HG02571 (cell line): Measurements from ENCODE around the gene LMAN1L.
A peak's percentile ranks its signal among the peaks of the same experiment; 100 is the strongest.

Experiments
- ATAC-seq: cut with Tn5 transposase; IDR thresholded peaks from one replicate; pipeline ENCODE4 v1.9.1; 2021; ENCODE audit warnings: mild to moderate bottlenecking, moderate library complexity; ENCODE audit not compliant: unreplicated experiment

Gene LMAN1L

DNA sequence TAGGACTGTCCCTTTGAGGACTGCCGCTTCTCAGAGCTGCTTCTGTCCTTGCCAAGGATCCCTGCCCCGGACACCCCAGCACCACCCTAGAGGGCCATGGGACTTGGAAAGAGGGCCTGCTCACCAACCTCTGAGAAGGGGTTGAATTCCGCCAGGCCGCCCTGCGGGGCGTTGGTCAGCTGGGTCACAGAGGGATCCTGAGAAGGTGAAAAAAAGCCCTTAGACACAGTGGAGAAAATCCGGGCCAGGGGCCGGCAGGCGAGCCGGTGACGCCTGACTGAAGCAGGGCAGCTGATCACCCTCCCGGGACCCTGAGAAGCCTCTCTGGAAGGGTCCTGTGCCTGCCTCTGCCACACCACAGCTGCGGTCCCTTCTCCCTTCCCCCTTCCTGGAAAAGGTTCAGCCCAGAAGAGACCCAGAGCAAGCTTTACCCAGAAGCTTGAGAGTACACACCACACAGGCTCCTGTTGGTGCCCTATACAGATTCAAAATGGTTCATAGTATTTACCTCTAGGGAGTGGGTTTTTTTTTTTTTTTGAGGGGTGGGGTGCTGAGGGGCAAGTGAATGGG lies 41.9 kb downstream of the LMAN1L start:
- ATAC-seq, result no peak

DNA sequence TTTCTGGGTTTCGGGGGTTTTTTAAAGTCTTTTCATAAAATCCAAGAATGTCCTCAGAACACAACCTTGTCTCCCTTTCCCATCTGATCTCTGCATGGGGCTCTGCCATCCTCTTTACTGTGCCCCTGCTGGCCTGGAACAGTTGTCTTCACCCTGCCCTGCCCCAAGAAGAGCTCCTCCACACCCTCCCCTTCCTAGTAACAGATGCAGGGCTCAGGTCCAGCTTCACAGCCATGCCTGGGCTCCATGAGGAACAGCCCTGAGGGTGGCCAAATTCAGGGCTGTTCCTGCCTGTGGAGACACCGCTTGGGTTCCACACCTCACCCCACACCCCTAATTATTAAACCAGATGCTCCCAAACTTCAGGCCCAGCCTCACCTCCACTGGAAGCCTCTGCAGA lies 43.2 kb downstream of the LMAN1L start:
- no peak for ATAC-seq

DNA sequence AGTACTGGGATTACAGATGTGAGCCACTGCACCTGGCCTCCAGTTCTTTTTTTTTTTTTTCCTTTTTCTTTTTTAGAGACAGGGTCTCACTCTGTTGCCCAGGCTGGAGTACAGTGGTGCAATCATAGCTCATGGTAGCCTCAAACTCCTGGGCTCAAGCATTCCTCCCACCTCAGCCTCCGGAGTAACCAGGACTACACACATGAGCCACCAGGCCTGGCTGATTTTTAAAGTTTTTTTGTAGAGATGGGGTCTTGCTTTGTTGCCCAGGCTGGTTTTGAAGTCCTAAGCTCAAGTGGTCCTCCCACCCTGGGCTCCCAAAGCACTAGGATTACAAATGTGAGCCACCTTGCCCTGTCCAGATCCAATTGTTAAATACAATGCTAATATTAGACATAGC lies 43.9 kb downstream of the LMAN1L start:
- ATAC-seq, result no peak

DNA sequence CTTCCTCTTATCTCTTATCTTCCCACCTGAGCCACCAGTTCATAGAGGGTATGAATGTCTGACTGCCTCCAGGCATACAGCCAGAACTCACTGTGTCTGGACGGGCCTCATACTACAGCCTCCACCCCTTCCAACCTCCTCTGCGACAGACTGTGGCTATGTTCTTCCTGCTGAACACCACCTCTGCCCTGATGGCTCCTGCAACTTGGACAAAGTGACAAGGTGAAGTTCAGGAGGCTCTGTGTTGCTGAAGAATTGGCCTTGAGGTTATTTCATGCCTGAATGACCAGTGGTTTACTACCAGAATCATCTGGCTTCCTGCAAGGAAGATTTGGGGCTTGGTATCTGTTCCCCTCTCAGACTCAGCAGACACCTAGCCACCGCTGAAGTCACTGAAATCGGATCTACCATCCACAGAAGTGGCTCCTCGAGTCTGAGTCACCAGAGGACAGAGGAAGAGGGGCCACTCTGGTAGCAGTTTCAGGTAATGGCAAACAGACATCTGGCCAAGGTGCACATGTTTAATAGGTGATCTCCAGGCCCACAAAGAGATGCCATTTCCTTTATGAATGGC lies 44.5 kb downstream of the LMAN1L start:
- peak; percentile 46 for ATAC-seq

DNA sequence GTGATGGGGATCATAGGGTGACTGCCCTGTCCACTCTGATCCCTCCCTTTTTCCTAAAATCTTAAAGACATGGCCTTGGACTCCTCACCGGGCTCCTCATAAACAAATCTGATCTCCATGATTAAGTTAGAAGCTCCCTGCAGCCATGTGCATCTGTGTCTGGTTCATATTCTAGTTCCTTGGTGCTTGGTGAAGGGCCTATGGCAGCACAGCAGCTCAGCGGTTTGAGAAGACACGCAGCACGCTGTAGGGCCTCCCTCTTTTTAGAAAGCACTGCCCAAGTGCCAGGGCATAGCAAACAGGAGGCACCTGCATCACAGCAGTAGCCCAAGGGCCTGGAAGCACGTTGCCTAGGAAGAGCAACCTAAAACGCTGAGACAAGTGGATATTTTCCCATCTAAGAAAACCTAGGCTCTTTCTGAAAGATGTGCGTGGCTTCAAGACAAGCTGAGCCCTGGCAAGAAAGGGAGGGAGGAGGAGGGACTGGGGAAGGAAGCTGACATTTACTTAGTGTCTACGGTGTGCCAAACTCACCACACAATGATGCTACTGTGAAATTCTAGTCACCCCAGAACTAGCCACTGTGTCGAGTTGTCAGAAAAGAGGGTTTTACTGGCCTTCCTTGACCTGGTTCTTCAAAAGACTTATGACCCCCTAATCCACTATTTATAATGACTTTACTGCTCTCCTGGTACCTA lies 45.2 kb downstream of the LMAN1L start:
- peak; percentile 23 for ATAC-seq

DNA sequence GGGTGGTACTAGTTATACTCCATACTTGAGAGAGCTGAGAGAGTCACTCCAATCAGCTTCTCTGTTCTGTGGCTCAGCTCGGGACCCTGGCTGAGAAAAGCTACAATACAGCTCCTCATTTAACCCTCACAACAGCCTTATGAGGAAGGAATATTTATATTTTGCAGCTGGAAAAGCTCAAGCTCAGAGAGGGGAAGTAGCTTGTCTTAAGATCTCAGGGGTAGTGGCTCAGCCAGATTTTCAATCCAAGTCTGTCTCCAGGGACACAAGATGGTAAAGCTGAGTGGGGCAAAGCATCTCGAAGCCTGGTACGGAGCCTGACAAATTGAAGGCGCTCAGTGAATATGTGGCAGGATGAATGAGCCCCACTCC lies 45.7 kb downstream of the LMAN1L start:
- ATAC-seq, result no peak

DNA sequence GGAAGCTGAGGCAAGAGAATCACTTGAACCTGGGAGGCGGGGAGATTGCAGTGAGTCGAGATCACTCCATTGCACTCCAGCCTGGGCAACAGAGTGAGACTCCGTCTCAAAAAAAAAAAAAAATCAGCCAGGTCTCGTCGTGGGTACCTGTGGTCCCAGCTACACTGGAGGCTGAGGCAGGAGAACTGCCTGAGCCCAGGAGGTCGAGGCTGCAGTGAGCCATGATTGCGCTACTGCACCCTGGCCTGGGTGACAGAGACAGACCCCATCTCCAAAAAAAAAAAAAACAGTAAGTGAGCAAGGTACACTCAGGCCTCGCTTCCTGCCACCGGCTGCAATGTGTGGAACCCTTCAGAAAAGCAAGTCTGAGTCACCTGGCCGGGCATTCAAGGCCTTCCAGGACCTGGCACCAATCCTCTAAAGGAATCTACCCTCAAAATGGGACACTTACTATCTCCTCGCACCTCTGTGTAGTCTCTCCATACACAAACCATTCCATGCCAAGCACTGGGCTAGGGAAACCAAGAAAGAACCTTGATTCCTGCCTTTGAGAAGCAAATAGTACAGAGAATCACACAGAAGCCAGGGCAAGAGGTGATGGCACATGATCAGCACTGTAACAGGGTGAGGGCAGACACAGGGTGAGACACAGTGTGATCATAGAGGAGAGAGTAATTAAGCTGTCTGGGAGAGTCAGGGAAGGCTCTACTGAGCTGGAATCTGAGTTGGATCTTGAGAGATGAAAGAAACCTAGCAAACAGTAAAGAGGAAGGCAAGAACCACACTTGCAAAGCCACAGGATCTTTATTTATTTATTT lies 50.8 kb downstream of the LMAN1L start:
- ATAC-seq, result no peak

DNA sequence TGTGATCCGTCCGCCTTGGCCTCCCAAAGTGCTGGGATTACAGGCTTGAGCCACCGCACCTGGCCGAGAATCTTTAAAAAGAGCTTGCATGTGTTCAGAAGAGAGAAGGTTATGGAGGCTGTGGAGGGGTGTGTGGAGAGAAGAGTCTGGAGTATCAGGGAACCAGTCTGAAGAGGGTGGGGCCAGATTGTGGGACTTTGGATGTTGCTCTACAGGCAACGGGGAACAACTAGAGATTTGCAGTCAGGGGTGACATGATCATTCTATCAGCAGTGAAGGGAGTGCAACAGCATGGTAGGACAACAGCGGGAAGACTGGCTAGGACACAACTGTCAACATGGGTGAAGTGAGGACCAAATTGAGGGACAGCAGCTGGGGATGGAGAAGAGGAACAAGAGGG lies 51.7 kb downstream of the LMAN1L start:
- ATAC-seq, result no peak

DNA sequence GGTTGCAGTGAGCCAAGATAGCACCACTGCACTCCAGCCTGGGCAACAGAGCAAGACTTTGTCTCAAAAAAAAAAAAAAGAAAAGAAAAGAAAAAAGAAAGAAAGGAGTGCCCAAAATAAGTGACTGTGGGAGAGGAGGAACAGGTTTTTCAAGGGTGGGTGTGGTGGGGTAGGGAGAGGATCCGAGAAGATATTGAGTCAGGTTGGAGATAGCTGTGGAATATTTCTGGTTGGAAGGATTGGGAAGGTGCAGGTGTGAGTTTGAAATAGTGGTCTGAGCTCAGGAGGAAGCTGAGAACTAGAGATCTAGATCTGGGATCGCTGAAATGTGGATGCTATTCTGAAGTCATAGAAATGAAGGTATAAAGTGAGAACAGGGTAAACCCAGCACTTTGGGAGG lies 52.7 kb downstream of the LMAN1L start:
- ATAC-seq, result no peak

DNA sequence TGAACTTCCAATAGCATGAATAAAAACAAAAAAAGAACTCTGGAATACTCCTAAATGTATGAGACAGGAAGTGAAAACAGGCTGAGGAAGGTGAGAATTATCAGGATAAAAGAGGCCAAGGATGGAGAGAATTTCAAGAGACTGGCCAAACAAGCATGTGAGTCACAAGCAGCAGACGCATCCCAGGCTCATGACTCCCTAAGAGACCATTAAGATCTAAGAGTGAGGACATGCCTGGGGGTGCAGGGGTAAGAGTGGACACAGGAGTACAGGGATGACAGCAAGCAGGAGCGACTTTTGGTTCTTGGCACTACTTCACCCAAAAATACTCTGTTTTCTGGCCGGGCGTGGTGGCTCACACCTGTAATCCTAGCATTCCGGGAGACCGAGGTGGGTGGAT lies 53.5 kb downstream of the LMAN1L start:
- no peak for ATAC-seq

DNA sequence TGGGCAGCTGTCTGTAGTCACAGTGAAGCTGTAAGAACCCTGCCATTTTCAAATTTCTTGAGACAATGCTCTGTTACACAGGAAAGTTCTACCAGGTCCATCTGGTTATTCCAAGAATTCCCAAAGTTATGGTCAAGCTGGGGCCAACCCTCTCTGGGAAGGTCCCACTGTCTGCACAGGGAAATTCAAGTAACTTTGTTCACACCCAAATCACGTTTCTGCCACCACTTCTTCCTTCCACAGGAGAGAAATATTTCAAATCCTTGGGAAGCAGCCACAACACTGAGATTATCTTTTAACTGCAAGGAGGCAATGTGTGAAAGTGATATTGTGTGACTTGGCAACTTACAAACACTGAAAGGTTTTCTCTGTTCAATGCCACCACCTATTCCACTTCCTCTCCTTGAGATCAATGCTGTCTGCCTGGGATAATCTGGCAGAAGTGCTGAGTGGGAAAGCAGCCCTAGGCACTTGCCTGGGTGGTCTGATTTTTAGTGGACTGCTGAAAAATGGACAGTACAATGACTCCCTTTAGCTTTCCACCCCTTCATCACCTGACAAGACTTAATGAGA lies 54.9 kb downstream of the LMAN1L start:
- ATAC-seq, result no peak

DNA sequence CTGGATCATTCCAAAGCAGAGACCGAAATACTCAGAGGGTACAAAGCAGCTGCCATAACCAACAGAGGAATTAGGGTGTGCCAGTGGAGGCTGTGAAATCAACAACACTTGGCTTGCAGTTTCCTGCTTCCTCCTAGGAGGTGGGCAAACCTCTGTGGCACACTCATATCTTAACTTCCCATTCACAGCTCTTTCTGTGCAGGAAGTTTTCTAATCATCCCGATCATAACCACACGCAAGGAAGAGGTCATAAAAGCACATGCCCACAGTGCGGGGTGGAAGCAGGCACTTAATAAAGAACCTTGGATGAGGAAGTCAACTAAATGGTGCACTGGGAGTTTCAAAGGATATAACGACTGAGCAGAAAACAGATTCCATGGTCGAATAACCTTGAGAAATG lies 55.4 kb downstream of the LMAN1L start:
- no peak for ATAC-seq

DNA sequence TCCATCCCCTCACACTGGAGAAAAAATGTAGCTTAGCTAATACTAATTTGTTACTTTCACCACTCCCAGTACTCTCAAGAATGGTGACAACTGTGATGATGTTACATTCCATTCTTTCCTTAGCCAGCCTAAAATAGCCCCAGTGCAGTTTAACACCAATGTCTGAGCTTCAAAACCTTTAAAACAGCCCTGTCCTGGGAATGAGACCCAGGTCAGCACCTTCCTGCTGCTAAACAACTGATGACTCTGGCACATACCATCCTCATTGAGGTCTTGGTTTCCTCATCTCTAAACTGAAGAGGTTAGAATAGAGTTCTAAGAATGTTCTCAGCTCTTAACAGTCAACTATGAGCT lies 56.7 kb downstream of the LMAN1L start:
- no peak for ATAC-seq

DNA sequence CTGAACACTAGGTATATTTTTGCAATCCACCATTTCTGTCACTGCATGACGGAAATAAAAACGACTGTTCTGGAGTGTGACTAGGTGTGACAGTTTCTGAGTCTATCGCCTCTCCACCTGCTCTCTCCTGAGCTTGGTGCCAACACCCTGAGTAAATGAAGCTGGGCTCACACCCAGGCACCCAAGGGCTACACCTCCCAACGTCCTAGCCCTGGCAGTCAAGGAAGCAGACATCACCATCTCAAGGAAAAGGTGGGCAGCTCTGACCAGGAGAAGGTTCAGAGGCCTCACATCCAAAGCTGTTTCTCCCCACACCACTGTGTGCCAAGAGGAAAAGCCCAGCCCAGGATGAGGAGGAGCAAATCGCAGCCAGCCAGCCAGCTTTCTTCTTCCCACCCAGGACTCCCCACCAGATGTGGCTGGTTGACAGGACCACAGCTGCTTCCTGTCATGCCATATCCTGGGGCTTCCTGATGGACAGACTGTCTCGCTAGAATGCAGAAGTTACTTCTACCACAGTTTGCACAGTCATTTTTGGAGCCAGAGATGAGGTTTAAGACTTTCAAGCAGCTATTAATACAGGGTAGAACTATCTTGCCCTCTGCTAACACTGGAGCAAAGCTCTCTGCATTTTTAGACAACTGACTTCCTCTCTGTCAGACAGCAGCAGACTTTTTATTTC lies 57.2 kb downstream of the LMAN1L start:
- no peak for ATAC-seq

DNA sequence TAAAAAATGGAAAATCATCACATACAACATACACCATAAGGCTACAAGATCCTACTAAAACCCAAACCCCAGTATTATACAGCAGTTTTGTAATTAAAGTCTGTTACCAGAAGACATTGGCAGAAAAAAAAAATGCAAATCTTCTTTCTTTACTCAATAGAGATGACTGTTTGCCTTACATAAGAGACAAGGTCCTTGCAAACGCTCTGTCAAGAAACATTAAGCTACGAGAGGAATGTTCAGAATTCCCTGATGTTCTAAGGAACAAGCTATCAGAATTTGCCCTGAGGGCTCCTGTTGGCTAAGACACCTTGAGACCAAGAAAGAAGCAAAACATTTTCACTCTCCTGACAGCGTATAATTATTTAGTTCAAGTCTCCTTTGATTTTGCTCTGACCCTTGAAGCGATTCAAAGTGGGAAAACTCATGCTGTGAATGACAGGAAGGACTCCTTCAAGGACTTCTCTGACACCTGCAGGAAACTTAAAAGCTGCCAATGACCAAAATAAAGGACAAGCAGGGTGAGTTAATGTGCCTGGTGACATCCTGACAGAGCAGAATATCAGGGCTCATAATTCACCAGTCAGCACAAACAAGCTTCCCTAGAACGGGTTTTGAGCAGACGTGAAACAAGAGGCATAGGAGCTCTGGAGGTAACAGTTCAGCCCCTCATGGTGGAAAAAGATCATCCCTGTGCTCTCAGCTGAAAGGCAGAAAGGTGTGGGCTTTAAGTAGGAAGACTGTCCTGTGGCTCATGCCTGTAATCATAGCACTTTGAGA lies 58.0 kb downstream of the LMAN1L start:
- ATAC-seq, result no peak

DNA sequence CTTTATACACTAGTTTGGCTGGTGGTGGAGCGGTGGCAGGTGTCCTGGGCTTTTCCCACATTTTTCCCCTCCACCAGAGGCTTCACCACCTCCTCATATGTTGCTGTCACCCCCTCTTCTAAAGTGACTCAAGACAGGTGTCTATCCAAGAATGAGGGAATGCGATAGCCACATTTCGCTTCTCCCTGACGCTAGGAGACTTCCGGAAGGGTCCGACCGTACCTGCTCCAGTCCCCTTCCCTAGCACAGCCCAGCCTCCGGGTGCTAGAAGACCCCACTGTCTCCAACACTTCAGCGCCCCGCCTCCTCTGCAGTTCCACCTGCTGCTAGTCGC lies 60.0 kb downstream of the LMAN1L start:
- no peak for ATAC-seq

DNA sequence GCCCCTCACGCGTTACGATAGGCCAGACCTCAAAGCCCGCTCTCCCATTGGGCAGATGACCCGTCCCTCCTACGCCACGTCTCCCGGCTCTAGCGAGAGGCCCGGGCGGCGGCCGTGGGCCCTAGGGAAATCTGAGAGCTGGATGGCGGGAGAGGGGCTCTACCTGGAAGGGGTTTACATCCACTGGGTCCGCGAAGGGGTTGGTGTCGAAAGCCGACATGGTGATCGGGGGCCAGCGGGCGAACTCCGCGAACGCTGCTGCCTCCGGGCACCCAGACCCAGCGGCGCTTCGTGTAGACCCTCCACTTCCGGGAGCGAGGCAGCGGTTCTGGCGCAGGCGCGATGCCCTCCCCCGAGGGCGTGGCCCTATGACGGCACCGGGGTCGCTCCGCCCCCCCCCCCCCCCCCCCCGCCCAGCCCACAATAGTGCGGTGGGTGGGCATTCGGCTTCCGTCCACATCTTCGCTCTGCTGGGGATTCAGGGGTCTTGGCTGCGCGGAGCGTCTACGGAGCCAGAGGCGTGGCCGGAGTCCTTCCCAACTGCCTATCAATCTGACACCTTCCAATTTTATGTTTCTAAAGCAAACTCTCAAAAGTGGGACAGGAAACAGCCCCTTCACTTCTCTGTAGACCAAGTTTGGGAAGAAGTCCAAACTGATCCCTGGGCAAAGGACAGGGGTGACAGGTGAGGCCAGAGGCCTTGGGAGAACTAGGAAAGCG lies 60.6 kb downstream of the LMAN1L start, which contains the start of gene SCAMP2:
Gene SCAMP2 (minus strand): TSS at position 330 of the 720 bp plus-strand sequence. CDS start 110 bp downstream, at position 220.
- peak; percentile 78 for ATAC-seq

DNA sequence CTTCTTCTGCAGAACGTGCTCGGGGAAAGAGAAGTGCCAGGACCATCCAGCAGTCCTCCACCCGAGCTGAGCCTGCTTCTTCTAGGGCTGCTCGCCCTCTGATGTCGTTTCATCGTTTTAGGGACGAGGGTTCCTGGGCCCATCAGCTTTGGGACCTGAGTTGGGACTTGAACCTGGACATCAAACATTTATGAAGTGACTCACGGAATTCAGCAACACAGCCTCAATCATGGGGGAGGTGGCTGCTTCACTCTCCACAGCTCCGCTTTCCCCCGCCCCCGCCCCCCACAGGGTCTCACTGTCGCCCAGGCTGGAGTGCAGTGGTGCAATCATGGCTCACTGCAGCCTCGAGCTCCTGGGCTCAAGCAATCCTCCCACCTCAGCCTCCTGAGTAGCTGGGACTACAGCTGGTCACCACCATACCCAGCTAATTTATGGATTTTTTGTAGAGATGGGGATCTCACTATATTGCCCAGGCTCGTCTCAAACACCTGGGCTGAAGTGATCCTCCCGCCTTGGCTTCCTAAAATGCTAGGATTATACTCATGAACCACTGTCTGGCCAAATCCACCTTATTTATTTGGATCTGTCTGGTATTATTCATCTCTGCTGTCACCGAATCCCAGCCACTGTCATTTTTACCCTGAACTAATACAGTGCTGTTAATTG lies 61.3 kb downstream of the LMAN1L start:
- no peak for ATAC-seq
